ENCODE results near the gene ARPP19.

DNA sequence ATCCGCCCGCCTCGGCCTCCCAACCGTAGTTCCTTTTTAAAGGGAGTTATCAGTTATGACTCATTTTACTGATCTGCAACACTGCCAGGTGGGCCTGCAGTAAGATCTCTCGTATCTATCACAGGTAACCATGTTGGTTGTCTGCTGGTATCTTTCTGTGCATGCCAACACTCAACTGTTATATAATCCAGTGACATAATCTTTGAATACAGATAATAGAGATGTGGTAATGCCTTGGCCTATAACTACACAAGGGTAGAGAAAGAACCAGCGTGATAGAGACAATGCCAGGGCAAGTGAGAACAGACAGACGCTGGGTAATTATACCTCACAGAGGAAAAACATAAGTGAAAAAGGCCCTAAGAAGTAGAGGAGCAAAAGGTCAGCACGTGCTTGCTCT, 11.0 kb upstream of the ARPP19 start:
- TF ChIP-seq CTCF (conservative IDR thresholded peaks at IDR 0.05; ENCODE audit: low read depth in 2 of 2), result no peak
- no peak for TF ChIP-seq POLR2AphosphoS5 (IDR thresholded peaks at IDR 0.05; ENCODE audit: low read depth)
- TF ChIP-seq EZH2 (IDR thresholded peaks at IDR 0.05; ENCODE audit: low read depth, unreplicated experiment), result no peak
- no peak for TF ChIP-seq EZH2phosphoT487 (IDR thresholded peaks at IDR 0.05; ENCODE audit: unreplicated experiment)
- TF ChIP-seq JUNB (IDR thresholded peaks at IDR 0.05; ENCODE audit: unreplicated experiment), result no peak
- TF ChIP-seq NANOG (IDR thresholded peaks at IDR 0.05; ENCODE audit: borderline replicate concordance), result no peak
- TF ChIP-seq ZNF331 (CRISPR knock-in tag; IDR thresholded peaks at IDR 0.05; ENCODE audit: low read depth), result no peak

Data from GM23338 (cell line).